Activated naive CD4-positive, alpha-beta T cell treated with anti-CD3 and anti-CD28 coated beads for 36 hours (primary cell): Measurements from ENCODE around the gene BRD9. TPM values are rescaled to one million over a fixed set of nuclear protein-coding genes. Genes with fewer than 3 reads are reported as not detected.

Experiments
- CTCF ChIA-PET: fragments of 350-600 bp; sonication (Branson Sonifier 250); formaldehyde crosslinking; loops from one replicate; lab custom pipeline; 2021; ENCODE audit warnings: antibody characterized with exemption; lab: Charles Lee
- DNase-seq: peaks from one replicate; pipeline ENCODE4 v3.0.0-alpha.2; 2020
- H3K27ac Mint-ChIP-seq: one replicate; pipeline ENCODE4 v1.8.0; 2021; ENCODE audit warnings: mild to moderate bottlenecking, mixed read lengths
- H3K27me3 Mint-ChIP-seq: one replicate; pipeline ENCODE4 v1.8.0; 2021; ENCODE audit warnings: low read depth, mixed read lengths
- H3K36me3 Mint-ChIP-seq: one replicate; pipeline ENCODE4 v1.8.0; 2021; ENCODE audit warnings: low read depth, mixed read lengths
- H3K4me1 Mint-ChIP-seq: one replicate; pipeline ENCODE4 v1.8.0; 2021; ENCODE audit warnings: low read depth, mixed read lengths
- H3K4me3 Mint-ChIP-seq: one replicate; pipeline ENCODE4 v1.8.0; 2021; ENCODE audit warnings: mild to moderate bottlenecking, moderate library complexity, mixed read lengths
- H3K9me3 Mint-ChIP-seq: one replicate; pipeline ENCODE4 v1.8.0; 2021; ENCODE audit warnings: mixed read lengths
- intact Hi-C: fragments of 100-400 bp; cut with micrococcal nuclease; formaldehyde crosslinking; loops from one replicate; pipeline ENCODE4 v1.15.1; 2023
- total RNA-seq, 2 experiments: library from RNA; stranded (reverse); gene quantifications; one replicate each; pipeline ENCODE4 v1.2.3, GENCODE V29; 2021

BRD9 gene
- total RNA-seq, 2 experiments from 2014 or later = 42.4 to 45.4 TPM

- no peaks in the 10 kb centered on the region for H3K9me3 Mint-ChIP-seq
- peaks cover 36% of the 10 kb centered on the region for H3K36me3 Mint-ChIP-seq
- no peak overlapping the region for H3K4me3 Mint-ChIP-seq
- no peaks in the 10 kb centered on the region for H3K4me1 Mint-ChIP-seq
- intact Hi-C loops = no loop called here
- no peaks in the 10 kb centered on the region for H3K27me3 Mint-ChIP-seq
- CTCF ChIA-PET = no interaction called here
- H3K27ac Mint-ChIP-seq = no peak overlapping the region
- DNase-seq = no peak
Measured at GRCh38 chr5:868428-869135, 24.0 kb downstream of the BRD9 start.

GRCh38 chr5:867300-867870 is 25.2 kb downstream of the BRD9 start:
- CTCF ChIA-PET = no interaction called here
- Mint-ChIP-seq H3K9me3 (no peaks in the 10 kb centered on the region), H3K27ac (no peak overlapping the region), H3K4me1 (no peaks in the 10 kb centered on the region), H3K36me3 (peaks cover 32% of the 10 kb centered on the region), H3K4me3 (no peak overlapping the region), H3K27me3 (no peaks in the 10 kb centered on the region)
- no peak for DNase-seq
- intact Hi-C loops = no loop called here

DNA sequence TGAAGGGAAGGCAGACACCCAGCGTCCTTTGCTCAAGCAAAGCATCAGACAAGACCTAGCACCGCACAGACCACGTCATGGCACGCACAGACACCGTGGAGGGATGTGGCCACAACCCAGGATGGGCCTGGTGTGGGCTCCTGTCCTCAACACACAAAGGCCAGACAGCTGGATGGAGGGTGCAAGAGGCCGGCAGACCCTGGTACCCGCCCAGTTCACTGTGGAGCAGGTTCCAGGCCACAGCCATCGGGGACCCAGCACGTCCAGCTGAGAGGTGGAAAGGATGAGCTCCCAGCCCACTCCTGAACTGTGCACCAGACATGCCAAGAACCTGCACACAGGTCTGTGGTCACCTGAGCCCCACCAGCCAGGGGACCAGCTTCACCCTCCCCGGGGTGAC is 26.8 kb downstream of the BRD9 start:
- H3K4me1 Mint-ChIP-seq = no peaks in the 10 kb centered on the region
- H3K9me3 Mint-ChIP-seq = no peaks in the 10 kb centered on the region
- H3K27me3 Mint-ChIP-seq = no peaks in the 10 kb centered on the region
- H3K4me3 Mint-ChIP-seq = no peak overlapping the region
- H3K27ac Mint-ChIP-seq = no peak overlapping the region
- intact Hi-C loops = no loop called here
- CTCF ChIA-PET = no interaction called here
- peaks cover 29% of the 10 kb centered on the region for H3K36me3 Mint-ChIP-seq
- DNase-seq = no peak

- DNase-seq = no peak
- peaks cover 22% of the 10 kb centered on the region for H3K36me3 Mint-ChIP-seq
- intact Hi-C loops = no loop called here
- no peaks in the 10 kb centered on the region for H3K9me3 Mint-ChIP-seq
- no peak overlapping the region for H3K27ac Mint-ChIP-seq
- H3K4me1 Mint-ChIP-seq = no peaks in the 10 kb centered on the region
- H3K27me3 Mint-ChIP-seq = no peaks in the 10 kb centered on the region
- no peak overlapping the region for H3K4me3 Mint-ChIP-seq
- CTCF ChIA-PET = no interaction called here
Measured at GRCh38 chr5:865168-865521, 27.5 kb downstream of the BRD9 start.

GRCh38 chr5:864492-865167 is 28.0 kb downstream of the BRD9 start:
- Mint-ChIP-seq H3K27ac (no peak overlapping the region), H3K9me3 (no peaks in the 10 kb centered on the region), H3K4me3 (no peak overlapping the region), H3K36me3 (peaks cover 20% of the 10 kb centered on the region), H3K27me3 (no peaks in the 10 kb centered on the region), H3K4me1 (no peaks in the 10 kb centered on the region)
- intact Hi-C loops = no loop called here
- CTCF ChIA-PET = no interaction called here
- DNase-seq = no peak

DNA sequence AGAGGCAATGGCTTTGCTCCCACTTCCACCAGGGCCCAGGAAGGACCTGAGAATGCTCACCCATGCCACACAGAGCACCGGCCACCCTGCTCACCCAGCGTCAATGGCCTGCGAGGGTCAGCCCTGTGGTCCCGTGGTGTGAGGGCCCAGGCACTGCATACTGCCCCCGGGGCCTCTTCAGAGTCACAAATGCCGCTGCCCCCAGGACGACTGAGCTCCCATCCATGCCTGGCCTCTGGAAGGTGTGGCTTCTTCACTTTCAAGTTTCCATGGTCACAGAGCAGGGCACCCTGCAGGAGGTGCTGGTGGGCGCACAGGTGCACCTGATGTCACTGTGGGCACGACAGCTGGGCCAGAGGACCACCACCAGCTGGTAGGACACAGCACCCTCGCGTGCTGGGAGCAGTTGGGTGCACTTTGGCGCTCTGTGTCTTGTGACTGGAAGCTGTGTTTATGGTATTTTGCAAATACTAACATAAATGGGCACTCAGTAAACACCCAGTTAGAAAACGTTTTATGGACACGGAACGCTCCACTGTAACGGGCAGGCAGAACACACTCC is 29.3 kb downstream of the BRD9 start:
- Mint-ChIP-seq H3K36me3 (peaks cover 13% of the 10 kb centered on the region), H3K27me3 (no peaks in the 10 kb centered on the region), H3K4me1 (no peaks in the 10 kb centered on the region), H3K9me3 (no peaks in the 10 kb centered on the region), H3K4me3 (no peak overlapping the region), H3K27ac (no peak overlapping the region)
- CTCF ChIA-PET = no interaction called here
- no peak for DNase-seq
- intact Hi-C loops = no loop called here

GRCh38 chr5:862367-863243 is 30.0 kb downstream of the BRD9 start:
- H3K36me3 Mint-ChIP-seq = peaks cover 8% of the 10 kb centered on the region
- no peak overlapping the region for H3K4me3 Mint-ChIP-seq
- no peak overlapping the region for H3K27ac Mint-ChIP-seq
- H3K27me3 Mint-ChIP-seq = no peaks in the 10 kb centered on the region
- no peaks in the 10 kb centered on the region for H3K4me1 Mint-ChIP-seq
- CTCF ChIA-PET = no interaction called here
- H3K9me3 Mint-ChIP-seq = no peaks in the 10 kb centered on the region
- DNase-seq = no peak
- intact Hi-C loops = no loop called here

- H3K27ac Mint-ChIP-seq = no peak overlapping the region
- no peak overlapping the region for H3K4me3 Mint-ChIP-seq
- peaks cover 7% of the 10 kb centered on the region for H3K36me3 Mint-ChIP-seq
- no peaks in the 10 kb centered on the region for H3K9me3 Mint-ChIP-seq
- no peaks in the 10 kb centered on the region for H3K27me3 Mint-ChIP-seq
- no peaks in the 10 kb centered on the region for H3K4me1 Mint-ChIP-seq
- CTCF ChIA-PET = no interaction called here
- intact Hi-C loops = no loop called here
- no peak for DNase-seq
Measured at GRCh38 chr5:861442-862366, 30.9 kb downstream of the BRD9 start.

- no peaks in the 10 kb centered on the region for H3K9me3 Mint-ChIP-seq
- no peaks in the 10 kb centered on the region for H3K27me3 Mint-ChIP-seq
- H3K4me1 Mint-ChIP-seq = no peaks in the 10 kb centered on the region
- H3K36me3 Mint-ChIP-seq = peaks cover 7% of the 10 kb centered on the region
- intact Hi-C loops = no loop called here
- H3K4me3 Mint-ChIP-seq = no peak overlapping the region
- no peak overlapping the region for H3K27ac Mint-ChIP-seq
- CTCF ChIA-PET = no interaction called here
- no peak for DNase-seq
Measured at GRCh38 chr5:860506-861150, 32.0 kb downstream of the BRD9 start.

DNA sequence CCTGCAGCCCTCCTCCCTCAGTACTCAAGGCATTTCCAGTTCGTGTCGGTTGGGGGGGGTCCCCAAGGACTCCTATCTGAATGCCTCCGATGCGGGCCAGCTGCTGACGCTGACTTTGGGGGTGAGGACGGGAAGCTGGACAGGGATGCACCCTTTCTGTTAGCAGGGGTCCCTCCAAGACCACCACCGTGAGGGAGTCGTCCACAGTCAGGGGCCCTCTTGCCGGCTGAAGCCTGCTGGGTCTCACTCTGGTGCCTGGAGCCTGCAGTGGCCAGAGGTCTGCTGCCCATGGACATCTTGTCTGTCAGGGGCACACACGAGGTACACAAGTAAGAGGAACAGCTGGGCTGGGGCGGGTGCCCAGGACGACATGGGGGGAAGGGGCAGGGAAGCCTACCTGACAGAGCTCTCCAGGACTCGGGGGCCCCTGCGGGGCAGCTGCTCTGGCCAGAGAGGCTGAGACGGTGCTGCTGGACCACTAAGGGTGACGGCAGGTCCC is 32.8 kb downstream of the BRD9 start:
- no peaks in the 10 kb centered on the region for H3K4me1 Mint-ChIP-seq
- no peak for DNase-seq
- peaks cover 4% of the 10 kb centered on the region for H3K36me3 Mint-ChIP-seq
- intact Hi-C loops = no loop called here
- H3K9me3 Mint-ChIP-seq = no peaks in the 10 kb centered on the region
- CTCF ChIA-PET = no interaction called here
- H3K27ac Mint-ChIP-seq = no peak overlapping the region
- H3K27me3 Mint-ChIP-seq = no peaks in the 10 kb centered on the region
- no peak overlapping the region for H3K4me3 Mint-ChIP-seq

GRCh38 chr5:859391-859790 is 33.2 kb downstream of the BRD9 start:
- Mint-ChIP-seq H3K27ac (no peak overlapping the region), H3K36me3 (peaks cover 4% of the 10 kb centered on the region), H3K4me1 (no peaks in the 10 kb centered on the region), H3K4me3 (no peak overlapping the region), H3K9me3 (no peaks in the 10 kb centered on the region), H3K27me3 (no peaks in the 10 kb centered on the region)
- intact Hi-C loops = no loop called here
- CTCF ChIA-PET = no interaction called here
- no peak for DNase-seq
